HepG2 (cell line): ENCODE results near the gene GPBAR1. TPM values are rescaled to one million over a fixed set of nuclear protein-coding genes. Genes with fewer than 3 reads are reported as not detected.

Source experiments
- ATAC-seq: fragments of 200-7000 bp; cut with Tn5 transposase; 3 replicates; pipeline ENCODE4 v1.9.1; 2020; ENCODE audit warnings: mild to moderate bottlenecking, moderate library complexity
- BruUV-seq: library from RNA; stranded (reverse); fragments of 400-500 nt; replicated peaks from 2 replicates; lab custom pipeline; 2021; lab: Mats Ljungman, UMichigan
- CTCF ChIA-PET: fragments of 300-600 bp; formaldehyde crosslinking; extraction: SDS; loops from one replicate; lab custom pipeline; 2021; ENCODE audit warnings: low total read pairs, inconsistent platforms, low intra/inter-chr PET ratio; lab: Yijun Ruan, JAX
- POLR2A ChIA-PET: fragments of 350-600 bp; sonication (Branson Sonifier 250); formaldehyde crosslinking; loops from one replicate; lab custom pipeline; 2020; ENCODE audit warnings: antibody characterized with exemption, inconsistent platforms; lab: Yijun Ruan, JAX
- DNase-seq: peaks from one replicate; pipeline ENCODE4 v3.0.0-alpha.2; 2015; ENCODE audit warnings: low spot score
- FAIRE-seq: peaks from 3 replicates; lab custom pipeline; 2011; peaks lifted over from hg19 to GRCh38; lab: Jason Lieb, UNC
- H2AFZ ChIP-seq: one replicate; pipeline ENCODE4 v1.6.1; 2011; ENCODE audit warnings: low read length, inconsistent platforms
- H3K27ac ChIP-seq: fragments of 300-600 bp; 3 replicates; pipeline ENCODE4 v1.8.0; 2011; ENCODE audit warnings: mixed run types, mild to moderate bottlenecking, mixed read lengths, low read length, inconsistent platforms; ENCODE audit not compliant: insufficient read depth; ENCODE audit errors: extremely low read length
- H3K27me3 ChIP-seq, 2 experiments: fragments of 200-600 bp in 1 of 2; 2 replicates in 1 of 2; 3 replicates in 1 of 2; pipeline versions ENCODE4 v1.6.0 to v1.8.0; 2011; ENCODE audit warnings: low read length in 2 of 2, mild to moderate bottlenecking in 2 of 2, moderate library complexity in 2 of 2, inconsistent platforms in 1 of 2; ENCODE audit not compliant: insufficient read depth in 2 of 2, control insufficient read depth in 1 of 2
- H3K36me3 ChIP-seq, 2 experiments: fragments of 200-600 bp in 1 of 2; replicated peaks in 1 of 2; 2 replicates in 1 of 2; 3 replicates in 1 of 2; pipeline versions ENCODE4 v1.5.1 to v1.8.0; 2011; ENCODE audit warnings: low read length in 2 of 2, inconsistent platforms in 1 of 2; ENCODE audit not compliant: insufficient read depth in 2 of 2, control insufficient read depth in 1 of 2
- H3K4me1 ChIP-seq: 2 replicates; pipeline ENCODE4 v1.5.1; 2012; ENCODE audit warnings: low read length, inconsistent platforms; ENCODE audit not compliant: insufficient read depth
- H3K4me2 ChIP-seq: 2 replicates; pipeline ENCODE4 v1.6.0; 2011; ENCODE audit warnings: low read depth, low read length, inconsistent platforms
- H3K4me3 ChIP-seq, 3 experiments: fragments of 200-600 bp in 1 of 3; sonication (generic), shearing (Covaris generic) in 1 of 3; replicated peaks in 1 of 3; 2 replicates each; pipeline ENCODE4 v1.5.1; 2011 to 2016; ENCODE audit warnings: low read length in 3 of 3, inconsistent platforms in 2 of 3, low read depth in 2 of 3, mild to moderate bottlenecking in 2 of 3, control low read depth in 1 of 3, mixed read lengths in 1 of 3; ENCODE audit not compliant: insufficient read depth in 1 of 3
- H3K79me2 ChIP-seq: one replicate; pipeline ENCODE4 v1.6.1; 2011; ENCODE audit warnings: low read length, inconsistent platforms; ENCODE audit not compliant: insufficient read depth
- H3K9ac ChIP-seq: 2 replicates; pipeline ENCODE4 v1.6.0; 2011; ENCODE audit warnings: mild to moderate bottlenecking, low read depth, low read length, inconsistent platforms; ENCODE audit not compliant: insufficient read depth
- H3K9me3 ChIP-seq: 2 replicates; pipeline ENCODE4 v1.5.1; 2012; ENCODE audit warnings: mild to moderate bottlenecking, low read length
- H4K20me1 ChIP-seq: 2 replicates; pipeline ENCODE4 v1.6.0; 2011; ENCODE audit warnings: inconsistent platforms, mild to moderate bottlenecking, low read length, moderate library complexity; ENCODE audit not compliant: insufficient read depth
- ARNT2 ChIP-seq: sonication (generic); formaldehyde crosslinking; IDR thresholded peaks from 2 replicates; pipeline ENCODE4 v1.8.0; 2022; ENCODE audit warnings: mild to moderate bottlenecking, low read depth, missing genetic modification reagents, moderate library complexity
- DPF2 ChIP-seq: sonication (generic); formaldehyde crosslinking; IDR thresholded peaks from 2 replicates; pipeline ENCODE4 v1.4.0; 2020; ENCODE audit warnings: mild to moderate bottlenecking, low read depth, missing genetic modification reagents, borderline replicate concordance
- EHMT2 ChIP-seq: fragments of 200-600 bp; sonication (generic); IDR thresholded peaks from 2 replicates; pipeline ENCODE4 v1.7.0; 2017; ENCODE audit warnings: antibody characterized with exemption, low read depth, low read length, borderline replicate concordance
- FOXP1 ChIP-seq, 2 experiments: fragments of 450-650 bp in 1 of 2; IDR thresholded peaks; 2 replicates each; pipeline ENCODE4 v1.6.1; 2017 to 2018; ENCODE audit warnings: antibody characterized with exemption in 1 of 2
- HDAC2 ChIP-seq: sonication (generic); formaldehyde crosslinking; IDR thresholded peaks from 2 replicates; pipeline ENCODE4 v1.4.0; 2020; ENCODE audit warnings: missing genetic modification reagents
- HMG20A ChIP-seq: IDR thresholded peaks from 2 replicates; pipeline ENCODE4 v1.6.1; 2016; ENCODE audit warnings: borderline replicate concordance
- ISL2 ChIP-seq: sonication (generic); formaldehyde crosslinking; IDR thresholded peaks from 2 replicates; pipeline ENCODE4 v1.5.0; 2020; ENCODE audit warnings: missing genetic modification reagents
- THAP11 ChIP-seq: IDR thresholded peaks from 2 replicates; pipeline ENCODE4 v1.6.1; 2016; ENCODE audit warnings: missing biosample characterization, missing genetic modification reagents
- ZNF414 ChIP-seq: sonication (generic); formaldehyde crosslinking; IDR thresholded peaks from 2 replicates; pipeline ENCODE4 v1.5.0; 2020; ENCODE audit warnings: missing genetic modification reagents
- ZNF609 ChIP-seq: sonication (generic); formaldehyde crosslinking; IDR thresholded peaks from 2 replicates; pipeline ENCODE4 v1.4.0; 2020; ENCODE audit warnings: mild to moderate bottlenecking, missing genetic modification reagents, borderline replicate concordance
- WGBS: methylation state at CpG from one replicate; pipeline ENCODE4 v1.1.6; 2017; ENCODE audit warnings: low lambda C conversion rate; 5-methylcytosine and 5-hydroxymethylcytosine counted together
- in situ Hi-C: cut with HindIII; loops from 2 replicates; pipeline ENCODE4 v1.10.0; 2017; ENCODE audit warnings: low pct_unique_long_range_greater_than_20kb; ENCODE audit not compliant: extremely low pct_ligation_motif_present
- intact Hi-C: fragments of 100-400 bp; cut with micrococcal nuclease; formaldehyde crosslinking; loops from one replicate; pipeline ENCODE4 v1.10.0; 2022; ENCODE audit not compliant: unreplicated experiment
- polyA plus RNA-seq, 8 experiments: library from polyadenylated mRNA; depleted of rRNA in 3 of 8; stranded (reverse) in 7 of 8; unstranded in 1 of 8; fragments of >200 nt; fragmentation: Illumina TruSeq in 4 of 8; extraction: Trizol in 4 of 8; gene quantifications; 2 replicates each; pipeline versions ENCODE4 v1.2.1 to v1.2.3, GENCODE V29; 2011 to 2016; ENCODE audit warnings: low read depth in 4 of 8, missing spikeins in 1 of 8, mixed read lengths in 1 of 8; ENCODE audit not compliant: insufficient read depth in 1 of 8
- total RNA-seq, 5 experiments: library from RNA; depleted of rRNA; stranded (reverse); fragments of >200 nt; fragmentation: Illumina TruSeq; extraction: Trizol; gene quantifications; 2 replicates each; pipeline ENCODE4 v1.2.3, GENCODE V29; 2016; ENCODE audit warnings: low read depth in 1 of 5

GPBAR1 gene
- total and polyA plus RNA-seq, 2 of the 13 experiments (the other 11 are each of a cell fraction or from before 2014, with no cell fraction given) = 0.05 to 0.09 TPM

- no peaks in the 10 kb centered on the region for H3K9me3 ChIP-seq
- ChIA-PET POLR2A (interaction anchor here (0.6 to 2.8 kb wide), 8 partner anchors 11 to 88 kb away, joined by 3 to 37 read pairs (median 4); partner anchors contain the start of genes CATIP, CTDSP1 and TMBIM1), CTCF (interaction anchor here (2.1 kb wide), 1 partner anchor 45 kb away, joined by 6 read pairs; the partner anchor contains the start of gene CATIP)
- peak overlapping the region in 1 of 3 experiments; percentile 47; a peak in 1 of 6 replicates for H3K4me3 ChIP-seq
- BruUV-seq = no TSS peak
- no peaks in the 10 kb centered on the region for H3K27me3 ChIP-seq
- WGBS = 0% methylated on average over 2 of the region's 2 CpGs
- DNase-seq = peak; percentile 87
- H3K4me2 ChIP-seq = peak overlapping the region; percentile 79
- intact Hi-C loops (loop anchor here (1.0 to 2.0 kb wide), 2 partner anchors 10 to 42 kb away; no protein-coding TSS in a partner anchor), in situ Hi-C loops (no loop called here)
- H3K36me3 ChIP-seq = no peaks in the 10 kb centered on the region
- H3K79me2 ChIP-seq = no peaks in the 10 kb centered on the region
- H2AFZ ChIP-seq = no peak overlapping the region
- no peaks in the 10 kb centered on the region for H4K20me1 ChIP-seq
- peak overlapping the region; percentile 58 for H3K27ac ChIP-seq
- peak; percentile 80 for ATAC-seq
- H3K4me1 ChIP-seq = peaks cover 77% of the 10 kb centered on the region
- no peak overlapping the region for H3K9ac ChIP-seq
- FAIRE-seq = peak; percentile 32
- TF ChIP-seq FOXP1 (IDR thresholded peaks at IDR 0.05) = 0 out of 2 replicates have a peak, but pooled peaks have one; percentile 11
- TF ChIP-seq FOXP1 (CRISPR knock-in tag; IDR thresholded peaks at IDR 0.05) = no peak
- TF ChIP-seq THAP11 (CRISPR knock-in tag) = peak; percentile 11; the same call in 1 of the 2 replicates
- TF ChIP-seq ZNF609 (CRISPR knock-in tag) = peak; percentile 58; the same call in 1 of the 2 replicates
- 0 out of 2 replicates have a peak, but pooled peaks have one; percentile 30 for TF ChIP-seq ARNT2
- peak; percentile 15; the same call in 1 of the 2 replicates for TF ChIP-seq DPF2
- 0 out of 2 replicates have a peak, but pooled peaks have one; percentile 37 for TF ChIP-seq HDAC2
- peak; percentile 31; the same call in 1 of the 2 replicates for TF ChIP-seq ISL2 (CRISPR knock-in tag)
- TF ChIP-seq HMG20A = peak; percentile 78; the same call in 1 of the 2 replicates
- 0 out of 2 replicates have a peak, but pooled peaks have one; percentile 37 for TF ChIP-seq EHMT2
- peak; percentile 26; the same call in 1 of the 2 replicates for TF ChIP-seq ZNF414 (CRISPR knock-in tag)
Measured at GRCh38 chr2:218312267-218312756, 51.5 kb downstream of the GPBAR1 start.
